Skin of body (tissue), 2 donors: Measurements from ENCODE around the gene CCBE1. TPM values are rescaled to one million over a fixed set of nuclear protein-coding genes. Genes with fewer than 3 reads are reported as not detected.

Source experiments
- DNase-seq: peaks from one replicate; lab custom pipeline; 2025; lab: John Stamatoyannopoulos, UW
- total RNA-seq: library from RNA; depleted of rRNA; stranded (reverse); fragments of >200 nt; gene quantifications from one replicate; pipeline ENCODE4 v1.2.3, GENCODE V29; 2014

Gene CCBE1
- total RNA-seq, 1 donor from 2014 or later: 9.3 TPM

DNA sequence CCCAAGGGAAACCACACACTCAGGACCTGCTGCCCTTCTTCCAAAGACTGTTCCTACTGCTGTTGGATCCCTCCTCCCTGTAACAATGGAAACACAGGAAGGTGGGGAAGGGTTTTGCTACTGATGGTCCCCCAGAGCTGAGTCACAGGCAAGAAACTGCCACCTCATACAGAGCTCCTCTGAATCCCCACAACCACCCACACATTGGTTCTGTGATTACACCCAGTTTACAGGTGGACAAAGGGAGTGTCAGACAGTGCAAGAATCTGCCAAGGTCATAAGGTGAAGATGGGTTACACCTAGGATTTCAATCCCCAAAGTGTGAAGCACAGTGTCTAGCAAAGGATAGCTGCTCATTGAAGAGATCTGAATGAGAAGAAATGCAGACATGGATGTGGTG lies 196.5 kb downstream of the CCBE1 start:
- no peak for DNase-seq

DNA sequence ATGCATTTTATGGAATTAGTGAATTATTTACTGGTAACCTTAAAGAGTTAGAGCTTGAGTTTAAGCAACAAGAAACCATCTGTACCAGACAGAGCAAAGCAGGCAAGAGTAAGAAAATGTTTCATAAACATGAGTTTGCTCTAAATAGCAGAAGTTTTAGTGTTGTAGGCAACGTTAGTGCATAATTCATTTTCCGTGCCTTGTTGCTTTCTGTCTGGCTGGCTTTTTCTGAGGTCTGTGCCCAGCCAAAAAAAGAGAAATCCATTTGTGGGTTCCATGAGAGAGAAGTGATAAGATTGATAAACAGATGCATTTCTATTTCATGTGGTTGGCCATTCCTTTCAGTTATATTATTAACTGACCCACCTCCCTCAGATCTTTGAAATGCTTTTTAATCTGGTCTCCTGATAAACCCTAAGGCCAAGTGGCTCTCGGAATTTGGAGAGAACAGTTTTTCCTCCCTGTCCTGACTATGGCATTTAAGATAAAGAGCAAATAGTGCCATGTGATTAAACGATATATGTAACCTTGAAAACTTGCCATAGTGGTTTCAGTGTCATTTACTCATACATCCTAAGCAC lies 198.6 kb downstream of the CCBE1 start:
- DNase-seq: no peak

DNA sequence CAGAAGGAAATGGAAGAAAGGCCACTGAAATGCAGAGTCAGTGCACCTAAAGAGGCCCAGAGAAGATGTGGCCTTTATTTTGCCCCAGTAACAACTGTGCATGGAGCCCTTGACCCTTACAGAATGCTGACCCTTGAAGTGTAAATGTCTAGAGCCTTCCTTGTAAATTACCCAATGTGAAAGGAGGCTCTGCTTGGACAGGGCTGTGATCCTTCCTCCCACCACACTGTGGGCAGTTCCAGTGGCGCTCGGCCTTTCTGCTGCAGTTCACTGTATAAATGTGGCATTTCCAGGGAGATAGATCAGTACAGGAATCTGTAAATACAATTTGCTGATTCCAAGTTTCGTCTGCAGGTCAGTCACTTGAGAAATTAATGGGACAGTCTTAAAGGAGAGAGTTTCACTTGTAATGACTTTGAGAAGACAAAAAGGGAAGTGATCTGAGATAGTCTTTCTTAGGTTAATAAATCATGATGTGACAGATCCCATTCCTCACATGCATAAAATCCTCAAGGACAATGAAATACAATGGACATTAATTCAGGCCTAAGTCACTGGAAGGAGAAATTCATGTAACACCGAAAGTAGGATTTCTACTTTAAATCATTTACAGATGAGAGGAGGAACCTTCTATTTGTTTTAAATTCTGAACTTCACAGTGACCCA lies 204.3 kb downstream of the CCBE1 start:
- no peak for DNase-seq

DNA sequence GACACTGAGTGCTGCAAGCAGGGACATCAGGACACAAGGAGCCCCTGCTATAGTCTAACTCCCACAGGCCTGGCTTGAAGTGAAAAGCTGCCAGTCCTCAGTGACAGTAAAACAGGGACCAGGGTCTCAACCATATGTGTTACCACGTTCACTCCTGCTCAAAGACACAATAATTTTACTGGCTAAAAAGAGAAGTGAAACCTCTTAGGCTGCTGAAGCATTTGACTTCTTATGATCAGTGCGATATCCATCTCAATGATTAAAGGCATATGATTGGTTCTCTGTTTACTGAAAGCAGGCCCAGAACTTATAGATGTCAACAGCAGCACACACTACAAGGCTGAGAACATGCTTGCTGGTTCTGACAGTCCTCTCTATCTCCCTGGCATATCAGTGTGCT lies 208.3 kb downstream of the CCBE1 start:
- DNase-seq: no peak

GRCh38 chr18:59485382-59485781 lies 211.8 kb downstream of the CCBE1 start:
- DNase-seq: no peak

- peak; percentile 92 for DNase-seq
These were observed 212.5 kb downstream of the CCBE1 start for GRCh38 chr18:59484561-59485328.

GRCh38 chr18:59484131-59484530 lies 213.1 kb downstream of the CCBE1 start:
- peak; percentile 56 for DNase-seq

- DNase-seq: no peak
These were observed 215.8 kb downstream of the CCBE1 start for GRCh38 chr18:59481436-59481835.

GRCh38 chr18:59479776-59480175 lies 217.4 kb downstream of the CCBE1 start:
- no peak for DNase-seq

GRCh38 chr18:59478591-59478990 lies 218.6 kb downstream of the CCBE1 start:
- peak; percentile 15 for DNase-seq

- DNase-seq: no peak
These were observed 219.4 kb downstream of the CCBE1 start for GRCh38 chr18:59477849-59478248.

GRCh38 chr18:59470561-59471121 lies 226.6 kb downstream of the CCBE1 start:
- no peak for DNase-seq

DNA sequence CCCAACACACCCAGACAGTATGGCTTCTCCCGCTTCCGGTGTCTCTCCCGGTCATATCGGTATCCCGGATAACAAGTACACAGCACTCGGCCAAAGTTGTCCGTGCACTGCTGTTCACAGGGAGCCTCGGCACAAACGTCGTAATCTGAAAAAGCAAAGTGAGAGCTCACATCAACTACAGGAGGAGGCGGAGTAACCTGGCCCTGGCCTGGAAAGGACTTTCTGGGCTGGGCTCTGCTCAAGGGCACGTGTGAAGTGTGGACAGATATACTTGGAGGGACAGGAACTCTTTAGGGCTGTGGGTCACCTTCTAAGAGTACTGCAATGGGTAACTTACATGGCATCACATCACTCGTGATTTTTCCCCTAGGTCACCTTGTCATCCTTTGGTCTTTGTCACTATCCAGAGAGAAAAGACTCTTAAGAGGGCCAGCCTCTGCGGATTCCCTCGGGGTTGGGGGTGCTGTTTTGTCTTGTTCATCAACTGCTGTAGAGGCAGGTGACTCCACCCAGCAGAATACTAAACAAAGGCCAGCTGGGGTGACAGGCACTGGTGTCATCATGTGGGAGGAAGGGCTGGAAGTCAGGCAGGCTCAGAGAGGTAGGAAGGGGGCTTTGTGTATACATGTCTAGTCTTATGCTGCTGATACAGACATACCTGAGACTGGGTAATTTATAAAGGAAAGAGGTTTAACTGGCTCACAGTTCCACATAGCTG lies 227.6 kb downstream of the CCBE1 start:
- DNase-seq: no peak

- no peak for DNase-seq
These were observed 228.4 kb downstream of the CCBE1 start for GRCh38 chr18:59468821-59469220.

DNA sequence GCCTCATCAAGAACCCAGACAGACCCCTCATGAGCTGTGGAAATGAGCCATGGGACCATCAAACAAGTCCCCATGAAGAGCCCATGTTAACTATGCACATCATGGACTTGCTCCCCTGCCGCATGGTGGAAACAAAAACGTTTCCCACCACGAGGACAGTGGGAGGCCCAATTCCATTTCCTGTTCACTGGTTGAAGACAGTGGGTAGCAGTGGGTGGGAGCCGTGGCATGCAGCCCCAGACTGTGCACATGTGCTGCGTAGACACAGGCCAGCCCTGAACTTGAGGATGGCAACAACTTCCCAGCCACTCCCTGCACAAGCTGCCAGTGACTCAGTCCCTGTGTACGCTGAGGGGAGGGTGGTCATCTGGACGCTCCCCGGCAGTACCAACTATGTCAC lies 229.7 kb downstream of the CCBE1 start:
- no peak for DNase-seq

GRCh38 chr18:59466980-59467379 lies 230.2 kb downstream of the CCBE1 start:
- DNase-seq: no peak

DNA sequence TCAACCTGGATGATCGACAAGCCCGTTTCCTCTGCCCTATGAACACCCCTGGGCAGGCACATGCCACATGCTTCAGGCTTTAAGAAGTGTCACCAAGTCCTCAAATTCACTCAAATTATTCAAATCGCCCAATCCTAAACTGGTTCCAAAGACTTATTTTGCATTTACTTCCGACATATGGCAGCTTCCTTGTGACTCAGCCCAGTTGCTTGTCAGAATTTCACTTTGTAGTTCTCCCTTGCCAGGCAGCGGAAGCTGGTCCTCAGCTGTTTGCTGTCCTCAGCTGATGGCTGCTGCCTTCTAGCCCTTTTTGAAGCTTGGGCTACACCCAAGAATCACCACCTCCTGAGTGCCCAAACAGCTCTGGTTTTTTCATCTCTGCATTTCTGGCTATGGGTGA lies 232.7 kb downstream of the CCBE1 start:
- no peak for DNase-seq

DNA sequence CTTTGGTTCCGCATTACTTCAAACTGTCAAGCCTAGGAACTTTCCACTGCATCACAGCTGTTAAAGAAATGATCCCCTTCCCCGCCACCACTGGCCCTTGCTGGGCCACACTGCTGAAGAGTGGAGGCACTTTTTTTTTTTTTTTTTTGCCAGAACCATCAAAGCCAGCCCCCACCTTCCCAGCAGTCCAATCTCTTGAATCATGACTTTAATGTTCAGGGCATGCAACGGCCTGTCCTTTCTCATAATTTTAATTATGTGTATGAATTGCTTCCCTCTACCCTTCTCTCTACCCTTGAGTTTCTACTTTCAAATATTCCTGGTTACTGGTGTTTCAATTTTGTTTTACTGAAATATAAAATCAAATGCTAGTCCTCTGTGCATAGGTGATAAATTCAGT lies 236.1 kb downstream of the CCBE1 start:
- no peak for DNase-seq

- peak; percentile 10 for DNase-seq
These were observed 237.2 kb downstream of the CCBE1 start for GRCh38 chr18:59460072-59460420.

DNA sequence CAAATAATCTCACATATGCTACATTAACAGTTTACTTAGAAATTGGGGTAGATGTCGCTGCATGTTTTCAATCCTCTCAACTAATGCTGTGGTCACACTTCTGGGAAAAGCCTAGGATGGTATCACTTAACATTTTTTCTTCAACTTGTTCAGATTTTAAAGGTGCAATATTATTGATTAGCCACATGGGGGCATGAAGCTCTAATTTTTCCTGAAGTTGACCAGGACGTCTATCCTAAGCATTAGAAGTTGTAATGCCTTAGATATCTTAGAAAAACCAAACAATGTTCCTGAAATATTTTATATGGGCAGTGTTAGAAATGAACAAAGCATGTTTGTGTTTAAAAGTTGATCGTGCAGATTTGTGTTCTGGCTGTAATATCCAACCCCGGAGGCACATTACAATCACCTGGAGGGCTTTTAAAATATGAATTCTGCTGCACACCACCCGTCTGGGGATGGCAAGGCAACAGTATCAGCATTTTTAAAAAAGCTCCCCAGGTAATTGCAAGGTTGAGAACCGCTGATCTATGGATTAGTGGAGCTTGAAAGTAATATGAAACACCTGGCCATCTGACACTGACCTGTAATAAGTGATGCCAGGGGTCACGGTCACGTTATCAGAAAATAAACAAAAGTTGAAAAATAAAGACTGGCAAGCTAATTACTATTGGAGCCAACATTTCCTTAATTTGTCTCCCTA lies 237.7 kb downstream of the CCBE1 start:
- peak; percentile 69 for DNase-seq

DNA sequence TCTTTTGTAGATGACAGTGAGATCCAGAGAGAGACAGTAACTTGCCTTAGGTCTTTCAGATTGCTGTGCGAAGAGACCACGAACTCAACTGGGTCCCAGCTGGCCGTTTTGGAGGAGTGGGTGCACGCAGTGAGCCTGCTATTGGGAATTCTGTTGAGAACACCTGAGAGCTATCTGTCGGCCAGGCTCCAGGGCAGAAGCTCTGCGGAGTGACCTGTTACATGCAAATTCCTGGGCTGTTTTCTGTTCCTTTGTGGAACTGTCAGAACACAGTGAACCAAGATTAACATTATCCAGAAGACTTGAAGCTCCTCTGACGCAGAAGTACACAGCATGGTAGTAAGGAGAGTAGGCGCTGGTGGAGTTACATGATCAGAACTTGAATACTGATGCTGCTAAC lies 238.6 kb downstream of the CCBE1 start:
- no peak for DNase-seq
